ENCODE results near the gene TCOF1.
A peak's percentile ranks its signal among the peaks of the same experiment; 100 is the strongest.
"Not testable (repeated sequence)": the region's sequence is repeated elsewhere in the genome, so short reads cannot be mapped to it uniquely, and the experiment has no call there.

TCOF1 gene

DNA sequence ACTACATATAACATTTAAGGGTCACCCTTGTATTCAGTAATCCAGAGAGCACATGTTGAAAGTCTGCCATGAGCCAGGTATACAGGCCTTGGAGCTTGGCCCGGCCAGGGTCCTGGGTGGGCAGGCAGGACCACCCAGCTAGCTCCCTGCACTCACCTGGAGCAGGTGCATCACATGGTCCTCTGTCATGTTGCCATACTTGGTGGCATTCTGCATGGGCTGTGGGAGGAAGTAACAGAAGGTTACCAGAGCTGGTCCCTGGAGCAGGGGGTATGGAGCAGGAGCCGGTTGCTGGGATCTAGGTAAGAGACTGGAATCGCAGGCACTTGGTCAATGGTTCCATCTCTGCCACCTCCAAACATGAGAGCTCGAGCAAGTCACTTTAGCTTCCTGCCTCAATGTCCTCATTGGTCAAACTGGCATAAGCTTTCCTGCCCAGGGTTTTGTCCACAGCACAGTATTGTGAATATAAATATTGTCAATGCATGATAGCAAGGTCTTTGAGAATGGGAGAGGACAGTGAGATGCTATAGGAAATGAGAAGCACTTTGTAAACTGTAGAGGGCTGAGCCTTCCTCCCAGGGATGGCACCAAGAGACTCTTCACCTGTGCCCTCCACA lies 48.7 kb downstream of the TCOF1 start:
- DNase-seq: no peak

DNA sequence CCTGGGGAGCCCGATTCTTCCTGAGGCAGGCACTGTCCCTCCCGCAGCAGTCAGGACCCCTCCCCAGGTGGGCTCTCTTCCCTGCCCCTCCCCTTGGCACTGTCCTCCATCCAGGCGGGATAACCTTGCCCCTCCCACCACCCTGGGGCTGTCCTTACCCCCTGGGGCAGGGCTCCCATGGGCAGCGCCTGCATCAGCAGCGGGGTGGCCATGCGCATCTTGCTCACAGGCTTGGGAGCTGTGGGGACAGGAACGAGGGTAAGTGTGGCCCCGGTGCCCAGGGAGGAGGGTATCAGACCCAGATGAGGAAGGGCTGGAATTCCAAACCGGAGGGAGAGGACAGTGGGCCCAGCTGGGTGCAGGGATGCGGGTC lies 49.2 kb downstream of the TCOF1 start:
- no peak for DNase-seq

DNA sequence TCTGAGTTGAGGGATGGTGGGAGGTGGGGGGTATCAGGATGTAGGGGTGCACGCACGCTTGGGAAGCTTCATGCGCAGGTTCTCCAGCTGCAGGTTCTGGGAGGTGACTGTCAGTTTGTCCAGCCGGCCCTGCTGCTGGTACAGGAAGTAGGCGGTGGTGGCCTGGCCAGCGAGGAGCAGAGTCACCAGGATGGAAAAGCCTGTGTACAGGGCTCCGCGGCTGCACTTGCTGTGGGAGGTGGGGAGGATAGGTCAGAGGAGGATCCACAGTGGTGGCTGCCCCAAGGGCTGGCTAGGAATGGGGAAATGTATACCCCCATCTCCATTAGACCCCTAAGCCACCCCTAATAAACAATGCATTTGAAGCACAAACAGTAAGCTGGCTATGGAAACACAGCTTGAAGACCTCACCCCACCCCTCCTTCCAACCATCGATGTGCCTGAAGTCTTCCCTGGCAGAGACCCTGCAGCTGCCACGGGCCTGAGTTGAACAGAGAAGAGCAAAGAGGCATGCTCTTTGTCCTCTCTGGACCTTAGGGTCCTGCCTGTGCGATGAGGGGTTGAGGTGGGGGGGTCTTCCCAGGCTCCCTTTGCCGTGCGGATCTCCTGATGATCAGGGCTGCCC lies 49.7 kb downstream of the TCOF1 start:
- no peak for DNase-seq

DNA sequence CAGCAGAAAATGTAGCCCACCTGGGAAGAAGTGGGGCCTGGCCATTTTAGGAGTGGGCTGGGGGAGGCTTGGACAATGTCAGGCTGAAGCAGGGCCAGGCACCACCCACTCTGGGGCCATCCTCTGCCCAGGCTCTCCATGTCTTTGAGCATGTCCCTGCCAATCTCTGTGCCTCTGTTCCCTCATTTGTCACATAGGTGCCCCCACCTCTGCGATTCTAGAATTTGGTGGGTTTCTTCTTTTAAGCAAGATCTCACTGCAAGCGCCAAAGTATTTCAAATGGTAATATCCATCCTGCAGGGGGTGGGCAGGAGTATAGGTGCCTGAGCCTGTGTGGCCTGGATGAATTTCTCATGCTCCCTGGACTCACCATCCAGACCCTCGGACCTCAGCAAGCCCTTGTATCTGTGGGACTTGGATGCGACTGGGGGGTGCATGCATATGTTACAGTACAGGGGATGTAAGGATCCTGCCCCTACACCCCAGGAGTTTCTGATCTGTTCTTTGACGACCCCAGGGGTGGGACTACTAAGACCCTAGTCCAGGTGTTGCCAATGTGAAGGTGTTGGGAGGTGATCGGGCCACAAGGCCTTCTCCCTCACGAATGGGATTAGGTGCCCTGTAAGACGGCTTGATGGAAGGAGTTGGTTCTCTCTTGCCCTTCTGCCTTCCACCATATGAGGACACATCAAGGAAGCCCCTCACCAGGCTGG lies 50.9 kb downstream of the TCOF1 start:
- no peak for DNase-seq

DNA sequence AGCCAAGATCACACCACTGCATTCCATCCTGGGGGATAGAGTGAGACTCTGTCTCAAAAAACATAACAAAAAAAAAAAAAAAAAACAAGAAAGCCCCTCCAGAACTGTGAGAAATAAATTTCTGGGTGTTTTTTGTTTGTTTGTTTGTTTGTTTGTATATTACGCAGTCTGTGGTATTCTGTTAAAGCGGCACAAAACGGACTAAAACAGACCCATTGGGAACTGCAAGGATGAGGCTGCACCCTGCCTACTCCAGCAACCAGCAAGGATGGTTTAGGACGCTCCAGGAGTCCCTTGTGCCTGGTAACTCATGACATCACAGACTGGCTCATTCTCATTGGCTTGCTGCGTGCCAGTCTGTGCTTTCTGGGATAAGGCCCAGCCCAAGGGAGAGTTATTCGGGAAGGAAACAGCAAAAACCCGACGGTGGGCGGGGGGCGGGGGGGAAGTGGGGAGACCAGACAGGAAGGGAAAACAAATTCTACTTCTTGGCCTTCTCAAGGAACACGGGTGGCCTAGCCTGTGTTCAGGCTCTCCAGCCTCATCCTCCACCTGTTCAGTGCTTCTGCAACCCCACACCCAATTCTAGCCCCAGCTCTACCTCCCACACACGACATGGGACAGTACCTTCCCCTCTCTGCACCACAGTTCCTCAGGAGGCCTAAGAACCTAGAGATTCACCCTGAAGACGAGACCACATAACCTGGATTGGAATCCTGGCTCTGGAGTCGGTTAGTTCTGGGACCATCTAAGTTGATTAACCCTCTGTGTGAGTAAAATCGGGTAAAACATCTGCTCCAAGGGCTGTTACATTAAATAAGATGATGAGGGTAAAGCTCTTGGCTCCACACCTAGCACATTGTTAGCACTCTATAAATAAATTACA lies 52.4 kb downstream of the TCOF1 start:
- peak; percentile 62 for DNase-seq

DNA sequence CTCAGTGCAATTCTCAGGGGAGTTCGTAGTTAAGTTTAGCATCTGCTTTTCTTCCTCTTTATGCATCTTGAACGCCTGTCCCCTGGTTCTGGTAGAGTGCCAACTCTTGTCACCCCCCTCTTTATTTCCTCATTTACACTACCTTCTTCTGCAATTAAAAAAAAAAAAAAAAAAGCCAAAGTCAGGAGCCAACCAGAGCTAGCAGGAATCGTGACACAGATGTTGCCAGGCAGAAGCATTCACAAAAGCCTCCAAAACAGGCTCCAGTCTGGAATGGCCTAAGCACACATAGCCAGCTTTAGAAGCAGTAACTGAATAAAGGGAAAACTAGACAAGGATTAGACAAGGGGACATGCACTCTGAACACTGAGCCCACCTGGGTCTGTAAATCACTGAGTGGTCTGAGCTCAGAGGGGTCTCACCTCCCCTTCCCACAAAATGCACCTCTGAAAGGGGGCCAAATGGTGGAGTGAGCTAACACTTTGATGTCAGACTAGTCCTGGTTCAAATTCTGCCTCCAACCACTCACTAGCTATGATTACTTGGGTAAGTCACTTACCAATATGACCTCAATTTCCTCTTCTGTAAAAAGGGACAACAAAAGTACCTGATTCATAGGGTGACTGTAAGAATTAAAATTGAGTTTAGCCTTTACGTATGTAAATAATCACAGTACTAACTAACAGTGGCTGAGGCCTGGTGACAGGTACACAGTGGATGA lies 53.2 kb downstream of the TCOF1 start:
- DNase-seq: peak; percentile 67

DNA sequence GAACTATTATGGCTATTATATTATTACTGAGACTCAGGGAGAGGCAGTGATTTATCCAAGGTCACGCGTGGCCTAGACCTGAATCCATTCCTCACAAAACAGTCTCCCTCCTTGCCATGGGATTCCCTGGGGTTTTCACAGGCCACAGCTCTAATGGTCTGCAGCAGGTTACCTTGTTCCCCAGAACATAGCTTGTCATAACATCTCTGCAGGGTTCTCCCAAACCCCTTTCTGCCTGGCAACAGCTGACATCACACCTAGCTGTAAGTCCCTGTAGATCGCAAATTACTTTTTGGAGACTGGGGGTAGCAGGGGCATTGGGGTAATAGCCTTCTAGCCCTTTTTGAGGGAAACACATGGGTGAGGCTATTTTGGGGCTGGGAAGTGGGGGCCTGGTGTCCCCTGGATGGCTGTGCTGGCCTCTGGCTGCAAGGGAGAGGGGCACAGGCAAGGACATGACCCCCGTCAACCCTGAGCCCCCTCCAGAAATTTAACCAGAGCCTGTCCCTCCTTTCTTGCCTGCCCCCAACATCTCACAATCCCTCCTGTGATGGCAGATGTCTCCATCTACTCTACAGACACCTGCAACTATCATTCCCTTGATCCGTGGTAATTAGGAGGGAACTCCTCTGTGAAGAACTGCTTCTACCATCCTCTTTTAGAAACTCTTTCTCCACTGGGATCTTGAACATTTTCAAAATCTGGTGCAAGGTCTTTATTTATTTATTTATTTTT lies 53.9 kb downstream of the TCOF1 start:
- peak; percentile 71 for DNase-seq

DNA sequence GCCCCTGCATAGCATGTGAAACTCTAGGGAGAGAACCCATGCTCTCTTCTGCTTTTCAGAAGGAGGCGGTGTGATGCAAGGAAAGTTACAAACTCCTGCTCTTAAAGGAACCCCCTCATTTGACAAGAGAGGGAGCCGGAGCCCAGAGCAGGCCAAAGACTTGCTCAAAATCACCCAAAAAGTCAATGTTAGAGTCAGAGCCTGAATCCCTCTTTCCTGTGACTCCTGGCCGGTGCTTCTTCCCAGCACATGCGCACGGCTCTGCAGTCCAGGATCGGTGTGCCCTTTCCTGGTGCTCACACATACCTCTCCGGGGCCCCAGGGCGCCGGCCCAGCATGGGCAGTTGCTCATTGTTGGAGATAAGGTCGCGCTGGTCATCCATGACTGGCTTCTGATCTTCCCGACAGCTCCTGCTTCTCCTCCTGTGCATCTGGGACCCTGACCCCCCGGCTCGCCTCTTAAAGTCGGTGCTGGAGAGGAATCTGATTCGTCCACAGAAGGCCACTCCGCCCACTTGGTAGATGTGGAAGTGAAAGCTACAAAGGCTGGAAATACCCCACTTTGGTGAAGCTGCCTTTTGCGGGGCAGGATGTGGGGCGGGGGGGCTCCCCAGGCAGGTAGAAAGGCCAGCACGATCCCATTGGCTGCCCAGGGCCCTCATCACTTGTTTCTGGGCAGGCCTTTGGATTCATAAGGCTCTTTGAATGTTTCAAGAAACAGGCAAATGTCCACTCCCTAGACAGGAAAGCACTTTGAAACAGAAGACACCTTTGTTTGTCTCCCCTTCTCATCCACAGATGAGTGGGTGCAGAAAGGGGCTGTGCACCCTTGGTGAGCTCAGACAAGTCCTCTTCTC lies 55.0 kb downstream of the TCOF1 start, which contains the start of gene CD74:
Gene CD74 (minus strand): TSS at position 592 of the 857 bp plus-strand sequence. CDS start 161 bp downstream, at position 431.
- peak; percentile 90 for DNase-seq

DNA sequence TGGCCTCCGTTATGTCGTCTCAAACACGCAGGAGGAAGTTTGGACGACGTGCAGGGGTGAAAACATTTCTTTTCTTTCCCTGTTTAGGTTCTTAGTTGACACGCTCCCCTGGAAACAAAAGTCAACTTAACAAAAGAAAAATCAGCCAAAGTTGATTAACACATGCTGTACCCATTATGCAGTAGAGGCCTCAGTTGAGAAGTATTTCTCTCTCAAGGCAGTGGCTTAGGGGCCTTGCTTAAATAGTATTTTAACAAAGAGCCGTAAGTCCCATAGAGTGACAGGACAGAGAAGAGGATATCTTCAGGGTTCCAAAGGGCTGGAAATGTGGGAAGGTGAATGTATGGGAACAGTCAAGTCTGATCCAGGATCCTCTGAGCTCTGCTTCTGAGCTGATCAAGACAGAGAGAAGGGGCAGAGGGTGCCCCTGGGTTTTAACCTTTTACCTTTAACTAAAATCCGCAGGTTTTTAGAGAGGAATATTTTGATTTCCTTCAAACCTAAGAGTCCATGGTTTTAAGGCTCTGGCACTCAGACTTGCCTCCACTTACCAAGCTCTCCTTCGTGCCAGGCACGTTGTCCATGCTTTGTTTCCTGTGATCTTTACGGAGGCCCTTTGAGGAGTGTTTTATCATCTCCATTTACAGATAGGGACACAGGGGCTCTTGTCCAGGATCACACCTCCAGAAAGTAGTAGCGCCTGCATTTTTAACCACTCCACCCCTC lies 55.8 kb downstream of the TCOF1 start:
- DNase-seq: no peak

DNA sequence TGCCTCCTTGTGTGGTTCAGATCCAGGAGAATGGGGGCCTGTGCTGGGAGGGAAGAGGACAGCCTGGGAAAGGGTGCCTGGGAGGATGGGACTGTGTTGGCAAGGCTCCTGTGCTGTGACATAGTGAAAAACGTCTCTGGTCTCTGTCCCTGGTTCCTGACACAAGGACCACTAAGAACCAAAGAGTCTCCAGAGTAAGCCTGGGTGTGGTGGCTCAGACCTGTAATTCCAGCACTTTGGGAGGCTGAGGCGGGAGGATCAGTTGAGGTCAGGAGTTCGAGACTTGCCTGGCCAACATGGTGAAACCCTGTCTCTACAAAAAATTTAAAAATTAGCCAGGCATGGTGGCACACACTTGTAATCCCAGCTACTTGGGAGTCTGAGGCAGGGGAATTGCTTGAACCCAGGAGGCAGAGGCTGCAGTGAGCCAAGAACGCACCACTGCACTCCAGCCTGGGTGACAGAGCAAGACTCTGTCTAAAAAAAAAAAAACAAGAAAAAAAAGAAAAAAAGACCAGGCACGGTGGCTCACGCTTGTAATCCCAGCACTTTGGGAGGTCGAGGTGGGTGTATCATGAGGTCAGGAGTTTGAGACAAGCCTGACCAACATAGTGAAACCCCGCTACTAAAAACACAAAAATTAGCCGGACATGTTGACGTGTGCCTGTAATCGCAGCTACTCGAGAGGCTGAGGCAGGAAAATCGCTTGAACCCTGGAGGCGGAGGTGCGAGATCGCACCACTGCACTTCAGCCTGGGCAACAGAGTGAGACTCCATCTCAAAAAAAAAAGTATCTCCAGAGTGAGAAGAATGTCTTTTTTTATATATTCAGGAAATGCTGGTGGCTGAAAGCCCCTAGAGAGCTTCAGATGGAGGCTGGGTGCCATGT lies 56.6 kb downstream of the TCOF1 start:
- not testable (repeated sequence) for DNase-seq

DNA sequence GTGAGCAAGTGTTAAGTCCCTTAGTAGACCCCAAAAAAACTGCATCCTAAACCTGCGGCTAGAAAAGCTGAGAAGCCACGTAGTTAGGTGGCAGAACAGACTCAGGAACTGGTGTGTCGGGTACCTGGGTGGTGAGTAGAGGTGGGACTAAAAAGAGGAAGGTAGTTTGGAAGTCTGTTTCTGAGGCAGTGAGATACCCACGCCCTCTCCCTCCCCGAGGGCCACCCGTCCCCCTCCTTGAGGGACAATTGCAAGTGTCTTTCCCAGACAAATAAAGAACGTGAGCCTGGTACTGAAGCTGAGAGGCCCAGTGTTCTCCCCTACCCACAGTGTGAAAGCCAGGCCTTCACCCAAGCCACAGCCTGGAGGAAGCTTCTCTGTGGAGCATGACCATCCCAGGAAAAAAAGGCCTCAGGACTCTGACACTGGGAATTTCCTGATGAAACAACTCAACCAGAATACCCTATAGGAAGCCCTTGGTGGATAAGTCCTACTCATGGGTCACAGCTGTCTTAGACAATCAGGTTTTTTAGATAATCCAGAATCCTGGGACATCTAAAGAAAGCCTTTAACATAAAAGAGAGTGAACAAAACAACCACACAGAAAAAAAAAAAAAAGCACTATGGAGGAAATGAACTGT lies 62.3 kb downstream of the TCOF1 start:
- DNase-seq: no peak

DNA sequence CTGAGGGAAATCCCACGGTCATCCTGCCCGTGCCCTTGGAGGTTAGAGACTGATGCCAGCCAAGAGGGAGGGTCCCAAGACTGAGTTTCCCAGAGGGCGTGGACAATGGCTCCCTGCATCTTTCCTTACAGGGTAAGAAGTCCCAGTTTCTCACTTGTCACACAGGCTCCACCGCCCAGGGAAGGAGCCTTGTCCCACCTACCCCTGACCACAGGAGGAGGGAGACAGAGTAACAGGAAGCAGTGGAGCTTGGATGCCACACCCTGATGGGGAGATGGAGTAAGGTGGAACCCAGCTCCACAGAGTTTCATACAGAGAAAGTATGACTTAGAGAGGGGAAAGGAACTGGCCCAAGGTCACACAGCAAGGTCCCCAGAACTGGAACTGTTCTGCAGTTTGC lies 64.6 kb downstream of the TCOF1 start:
- no peak for DNase-seq

DNA sequence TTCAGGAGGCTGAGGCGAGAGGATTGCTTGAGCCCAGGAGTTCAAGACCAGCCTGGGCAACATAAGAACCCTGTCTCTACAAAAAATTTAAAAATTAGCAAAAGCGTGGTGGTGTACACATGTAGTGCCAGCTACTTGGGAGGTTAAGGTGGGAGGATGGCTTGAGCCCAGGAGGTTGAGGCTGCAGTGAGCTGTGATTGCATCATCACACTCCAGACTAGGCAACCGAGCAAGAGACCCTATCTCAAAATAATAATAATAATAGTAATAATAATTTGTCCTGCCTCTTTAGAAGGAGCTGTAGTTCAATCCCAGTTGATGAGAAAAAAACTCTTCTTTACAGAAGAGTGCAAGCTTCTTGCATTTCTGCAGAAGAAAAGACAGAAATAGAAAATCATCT lies 65.3 kb downstream of the TCOF1 start:
- DNase-seq: no peak

DNA sequence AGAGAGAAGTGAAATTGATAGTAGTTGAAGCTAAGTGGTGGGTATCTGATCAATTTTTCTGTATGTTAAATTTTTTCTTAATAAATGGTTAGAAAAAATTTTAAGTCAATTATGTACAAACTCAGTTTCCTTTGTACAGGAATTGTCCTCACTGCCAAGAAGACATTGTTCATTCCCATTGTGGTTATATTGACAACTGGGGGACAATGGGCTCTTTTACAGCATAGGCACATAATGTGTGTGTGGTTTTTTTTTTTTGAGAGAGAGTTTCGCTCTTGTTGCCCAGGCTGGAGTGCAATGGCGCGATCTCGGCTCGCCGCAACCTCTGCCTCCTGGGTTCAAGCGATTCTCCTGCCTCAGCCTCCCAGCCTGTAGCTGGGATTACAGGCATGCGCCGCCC lies 68.7 kb downstream of the TCOF1 start:
- not testable (repeated sequence) for DNase-seq

DNA sequence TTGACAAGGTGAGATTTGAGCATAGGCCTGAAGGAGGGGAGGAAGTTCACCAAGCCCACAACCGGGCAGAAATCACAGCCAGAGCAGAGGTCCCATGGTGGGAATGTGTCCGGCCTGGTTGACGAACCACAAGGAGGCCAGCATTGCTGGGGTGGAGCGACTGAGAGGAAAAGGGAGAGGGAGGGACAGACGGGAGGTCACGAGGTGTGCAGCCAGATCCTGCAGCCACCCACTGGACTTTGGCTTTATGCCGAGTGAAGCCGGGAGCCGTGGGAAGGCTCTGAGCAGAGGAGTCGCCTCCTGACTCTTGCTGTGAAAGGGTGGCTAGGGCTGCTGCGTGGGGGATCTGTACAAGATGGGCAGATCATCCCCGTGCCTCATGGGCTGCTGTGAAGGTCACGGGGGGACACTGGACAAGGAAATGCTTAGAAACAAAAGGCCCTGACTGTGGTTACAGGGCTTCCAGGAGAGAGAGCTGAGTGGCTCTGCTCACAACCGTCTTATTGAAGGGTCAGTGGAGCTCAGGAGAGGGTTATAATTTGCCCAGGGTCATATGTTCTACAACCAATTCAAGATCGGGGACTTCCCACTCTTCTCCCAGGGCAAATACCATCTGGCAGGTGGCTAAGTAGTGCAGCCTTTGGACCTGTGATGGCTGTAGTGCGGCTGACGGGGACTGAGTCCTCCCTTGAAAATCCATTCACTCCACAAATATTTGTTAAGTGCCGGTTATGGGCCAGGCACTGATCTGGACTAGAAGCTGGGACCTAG lies 70.8 kb downstream of the TCOF1 start:
- no peak for DNase-seq

DNA sequence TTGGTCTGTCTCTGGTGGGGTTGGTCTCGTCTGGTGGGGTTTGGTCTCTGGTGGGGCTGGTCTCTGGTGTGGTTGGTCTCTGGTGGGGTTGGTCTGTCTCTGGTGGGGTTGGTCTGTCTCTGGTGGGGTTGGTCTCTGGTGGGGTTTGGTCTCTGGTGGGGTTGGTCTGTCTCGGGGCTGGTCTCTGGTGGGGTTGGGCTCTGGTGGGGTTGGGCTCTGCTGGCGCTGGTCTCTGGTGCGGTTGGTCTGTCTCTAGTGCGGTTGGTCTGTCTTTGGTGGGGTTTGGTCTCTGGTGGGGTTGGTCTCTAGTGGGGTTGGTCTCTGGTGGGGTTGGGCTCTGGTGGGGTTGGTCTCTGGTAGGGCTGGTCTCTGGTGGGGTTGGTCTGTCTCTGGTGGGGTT lies 71.5 kb downstream of the TCOF1 start:
- no peak for DNase-seq

DNA sequence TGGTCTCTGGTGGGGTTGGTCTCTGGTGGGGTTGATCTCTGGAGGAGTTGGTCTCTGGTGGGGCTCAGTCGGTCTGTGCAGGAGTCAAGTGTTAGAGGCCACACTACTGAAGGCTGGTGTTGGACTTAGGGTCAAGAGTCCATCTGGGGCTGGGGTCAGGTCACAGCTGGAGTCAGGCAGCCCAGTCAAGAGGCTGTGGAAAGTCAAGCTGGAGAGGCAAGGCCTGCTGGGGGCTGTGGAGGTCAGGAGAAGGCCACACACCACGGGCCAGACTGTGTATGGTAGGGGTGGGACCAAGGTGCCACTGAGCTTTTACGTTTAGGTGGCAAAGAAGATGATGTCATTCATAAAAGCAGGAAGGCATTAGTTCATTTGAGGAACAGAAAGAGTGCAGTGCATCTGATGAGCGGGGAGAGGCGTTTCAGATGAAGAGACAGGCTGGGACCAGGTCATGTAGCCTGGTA lies 71.9 kb downstream of the TCOF1 start:
- no peak for DNase-seq

DNA sequence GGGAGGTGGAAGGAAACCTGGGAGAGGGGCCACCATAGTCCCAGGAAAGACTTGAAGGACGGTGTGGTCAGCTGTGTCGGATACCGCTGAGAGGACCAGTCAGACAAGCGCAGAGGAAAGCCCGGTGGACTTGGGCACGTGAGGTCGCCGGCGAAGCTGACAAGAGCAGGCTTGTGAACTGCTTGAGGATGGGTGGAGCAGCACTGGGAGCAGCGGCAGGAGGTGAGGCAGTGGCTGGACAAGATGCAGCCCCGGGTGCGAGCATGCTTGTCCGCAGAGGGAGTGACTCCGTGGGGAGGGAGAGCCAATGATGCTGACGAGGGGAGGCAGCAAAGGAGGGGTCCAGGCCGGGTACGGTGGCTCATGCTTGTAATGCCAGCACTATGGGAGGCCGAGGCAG lies 73.6 kb downstream of the TCOF1 start:
- no peak for DNase-seq
